GM18517 (cell line): ENCODE data around the gene MBOAT2.
"Not testable (repeated sequence)": the region's sequence is repeated elsewhere in the genome, so short reads cannot be mapped to it uniquely, and the experiment has no call there.

ENCODE experiments used
- ATAC-seq: cut with Tn5 transposase; IDR thresholded peaks from one replicate; pipeline ENCODE4 v1.9.1; 2021; ENCODE audit warnings: mild to moderate bottlenecking, moderate library complexity; ENCODE audit not compliant: unreplicated experiment

The MBOAT2 gene

GRCh38 chr2:8965216-8965969 lies 38.1 kb downstream of the MBOAT2 start:
- ATAC-seq, result no peak

GRCh38 chr2:8962890-8963289 lies 40.6 kb downstream of the MBOAT2 start:
- ATAC-seq, result no peak

GRCh38 chr2:8957628-8958027 lies 45.9 kb downstream of the MBOAT2 start:
- no peak for ATAC-seq

- ATAC-seq, result no peak
Observed at GRCh38 chr2:8956774-8957173, 46.7 kb downstream of the MBOAT2 start.

- ATAC-seq, result no peak
Observed at GRCh38 chr2:8954990-8955389, 48.5 kb downstream of the MBOAT2 start.

GRCh38 chr2:8953525-8953924 lies 50.0 kb downstream of the MBOAT2 start:
- no peak for ATAC-seq

- no peak for ATAC-seq
Observed at GRCh38 chr2:8939486-8940114, 63.9 kb downstream of the MBOAT2 start.

- no peak for ATAC-seq
Observed at GRCh38 chr2:8938384-8938783, 65.1 kb downstream of the MBOAT2 start.

- ATAC-seq, result no peak
Observed at GRCh38 chr2:8935982-8936381, 67.5 kb downstream of the MBOAT2 start.

- ATAC-seq, result no peak
Observed at GRCh38 chr2:8934338-8934737, 69.1 kb downstream of the MBOAT2 start.

GRCh38 chr2:8932702-8933101 lies 70.8 kb downstream of the MBOAT2 start:
- ATAC-seq, result no peak

- ATAC-seq, result not testable (repeated sequence)
Observed at GRCh38 chr2:8930185-8930584, 73.3 kb downstream of the MBOAT2 start.

- no peak for ATAC-seq
Observed at GRCh38 chr2:8929128-8929527, 74.4 kb downstream of the MBOAT2 start.

- ATAC-seq, result no peak
Observed at GRCh38 chr2:8927510-8928455, 75.7 kb downstream of the MBOAT2 start.

- no peak for ATAC-seq
Observed at GRCh38 chr2:8926356-8926755, 77.1 kb downstream of the MBOAT2 start.

GRCh38 chr2:8925411-8925810 lies 78.1 kb downstream of the MBOAT2 start:
- no peak for ATAC-seq

- ATAC-seq, result no peak
Observed at GRCh38 chr2:8923183-8923582, 80.3 kb downstream of the MBOAT2 start.

GRCh38 chr2:8922431-8922830 lies 81.1 kb downstream of the MBOAT2 start:
- no peak for ATAC-seq

- no peak for ATAC-seq
Observed at GRCh38 chr2:8918412-8918811, 85.1 kb downstream of the MBOAT2 start.

GRCh38 chr2:8915941-8916340 lies 87.5 kb downstream of the MBOAT2 start:
- ATAC-seq, result no peak

- ATAC-seq, result not testable (repeated sequence)
Observed at GRCh38 chr2:8913767-8914166, 89.7 kb downstream of the MBOAT2 start.
